HG03469 (cell line): ENCODE measurements around the gene ELL2.

Experiments used
- ATAC-seq: cut with Tn5 transposase; IDR thresholded peaks from one replicate; pipeline ENCODE4 v1.9.1; 2021; ENCODE audit warnings: mild to moderate bottlenecking, moderate library complexity, moderate number of reproducible peaks; ENCODE audit not compliant: unreplicated experiment

The ELL2 gene

GRCh38 chr5:95956900-95957293 lies 4.8 kb downstream of the ELL2 start:
- ATAC-seq: no peak

DNA sequence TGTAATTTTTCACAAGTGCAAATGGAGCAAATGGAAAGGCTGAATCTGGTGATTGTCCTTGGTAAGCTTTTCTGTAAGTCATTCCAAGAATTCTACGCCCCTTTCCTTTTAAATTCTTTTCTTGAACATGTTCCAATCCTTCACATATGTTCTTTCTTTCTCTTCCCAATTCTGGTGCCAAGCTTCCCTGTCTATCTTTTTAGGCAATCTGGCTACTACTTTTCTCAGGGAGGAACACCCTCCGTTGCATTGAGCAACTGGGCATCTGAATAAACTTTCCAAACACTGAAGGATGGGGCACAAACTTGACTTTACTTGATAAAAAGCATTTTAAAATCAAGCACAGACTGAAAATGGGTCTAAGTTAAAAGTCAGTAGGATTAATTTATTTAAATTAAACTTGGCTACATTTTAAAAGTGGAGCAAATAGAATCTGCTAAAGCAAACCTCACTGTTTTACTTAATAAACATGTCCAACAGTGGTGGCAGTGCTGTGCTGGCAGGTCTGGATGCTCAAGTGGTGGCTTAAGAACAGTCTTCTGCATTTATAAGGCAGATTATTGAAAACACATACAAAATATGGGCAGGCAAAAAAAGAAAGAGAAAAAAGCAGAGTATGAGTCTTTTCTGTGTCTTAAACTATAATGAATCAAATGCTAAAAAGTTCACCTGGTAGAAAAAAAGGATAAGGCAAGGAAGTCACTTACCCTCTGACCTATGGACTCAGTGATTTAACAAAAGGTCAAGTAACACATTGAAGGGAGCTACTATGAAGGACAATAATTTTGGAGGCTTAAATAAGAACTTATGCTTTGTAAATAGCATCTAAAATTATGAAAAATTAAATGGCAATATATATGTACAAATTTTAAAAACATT lies 5.4 kb downstream of the ELL2 start:
- ATAC-seq: no peak

DNA sequence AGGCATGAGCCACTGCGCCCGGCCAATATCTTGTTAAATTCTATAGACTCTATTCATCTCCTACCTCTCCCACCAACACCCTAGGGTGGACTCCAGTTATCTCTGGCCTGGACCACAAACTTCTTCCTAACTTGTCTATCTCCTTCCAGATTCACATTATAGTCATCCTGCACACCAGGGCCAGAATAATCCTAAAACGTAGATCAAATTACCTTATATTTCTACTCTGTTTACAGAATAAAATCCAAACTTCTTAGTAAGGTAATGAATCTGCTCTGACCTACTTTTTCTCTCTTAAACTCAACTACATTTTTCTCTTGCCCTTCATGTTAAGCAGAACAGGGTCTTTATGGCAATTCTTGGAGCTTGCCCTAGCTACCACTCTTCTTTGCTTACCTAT lies 6.9 kb downstream of the ELL2 start:
- ATAC-seq: no peak

GRCh38 chr5:95953021-95953702 lies 8.5 kb downstream of the ELL2 start:
- no peak for ATAC-seq

GRCh38 chr5:95951916-95952315 lies 9.7 kb downstream of the ELL2 start:
- no peak for ATAC-seq

DNA sequence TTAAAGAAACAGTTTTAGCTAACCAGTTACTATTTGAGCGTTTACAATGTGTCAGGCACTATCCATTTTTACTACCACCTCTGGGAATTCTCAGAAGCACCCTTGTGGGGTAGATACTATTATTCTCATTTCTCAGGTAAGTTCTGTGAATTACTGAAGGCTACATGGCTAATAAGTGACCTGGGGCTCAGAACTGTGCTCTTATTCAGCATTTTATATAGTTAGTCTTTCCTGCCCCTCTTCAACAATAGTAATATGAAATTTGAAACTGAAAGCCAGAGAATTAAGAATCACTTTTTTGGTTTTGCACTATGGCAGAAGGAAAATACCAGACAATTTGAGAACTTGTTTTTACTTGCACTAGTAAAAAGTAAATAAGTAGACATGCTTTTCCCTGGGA lies 11.8 kb downstream of the ELL2 start:
- ATAC-seq: no peak

GRCh38 chr5:95948631-95949030 lies 13.0 kb downstream of the ELL2 start:
- no peak for ATAC-seq

- ATAC-seq: no peak
These were observed 15.2 kb downstream of the ELL2 start for GRCh38 chr5:95946451-95946850.

- no peak for ATAC-seq
These were observed 18.7 kb downstream of the ELL2 start for GRCh38 chr5:95942968-95943367.

DNA sequence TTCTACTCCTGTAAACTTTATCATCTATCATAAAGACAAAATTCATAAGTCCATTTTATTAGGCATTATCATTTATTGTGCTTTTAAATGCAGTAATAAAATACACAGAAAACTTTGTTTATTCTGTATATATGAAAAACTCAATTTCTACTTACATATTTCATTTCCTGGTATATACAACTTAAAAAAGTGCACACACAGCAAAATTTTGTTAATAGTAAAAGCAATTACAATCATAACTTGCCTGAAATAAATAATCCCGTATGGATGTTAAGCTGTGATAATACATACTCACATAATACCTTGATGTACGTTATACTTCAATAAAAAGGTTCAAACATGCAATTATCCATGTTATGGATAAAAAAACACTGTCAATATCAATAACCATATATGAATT lies 19.2 kb downstream of the ELL2 start:
- no peak for ATAC-seq

DNA sequence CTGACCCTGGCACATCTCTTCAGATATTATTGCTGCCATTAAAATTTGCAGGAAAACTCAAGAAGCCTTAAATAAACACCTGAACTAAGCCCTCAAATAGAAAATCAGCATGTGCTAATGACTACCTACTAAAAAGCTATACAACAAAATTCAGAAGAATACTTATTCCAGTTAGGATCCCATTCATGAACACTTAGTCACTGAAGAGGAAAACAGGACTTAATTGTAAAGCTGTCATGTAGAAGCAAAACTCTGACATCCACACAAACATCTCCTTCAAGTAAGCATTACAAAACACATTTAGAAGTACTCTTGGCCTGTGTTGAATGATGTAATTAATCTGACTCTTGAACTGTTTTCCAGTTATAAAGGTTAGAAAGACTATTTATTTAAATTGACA lies 19.9 kb downstream of the ELL2 start:
- no peak for ATAC-seq

DNA sequence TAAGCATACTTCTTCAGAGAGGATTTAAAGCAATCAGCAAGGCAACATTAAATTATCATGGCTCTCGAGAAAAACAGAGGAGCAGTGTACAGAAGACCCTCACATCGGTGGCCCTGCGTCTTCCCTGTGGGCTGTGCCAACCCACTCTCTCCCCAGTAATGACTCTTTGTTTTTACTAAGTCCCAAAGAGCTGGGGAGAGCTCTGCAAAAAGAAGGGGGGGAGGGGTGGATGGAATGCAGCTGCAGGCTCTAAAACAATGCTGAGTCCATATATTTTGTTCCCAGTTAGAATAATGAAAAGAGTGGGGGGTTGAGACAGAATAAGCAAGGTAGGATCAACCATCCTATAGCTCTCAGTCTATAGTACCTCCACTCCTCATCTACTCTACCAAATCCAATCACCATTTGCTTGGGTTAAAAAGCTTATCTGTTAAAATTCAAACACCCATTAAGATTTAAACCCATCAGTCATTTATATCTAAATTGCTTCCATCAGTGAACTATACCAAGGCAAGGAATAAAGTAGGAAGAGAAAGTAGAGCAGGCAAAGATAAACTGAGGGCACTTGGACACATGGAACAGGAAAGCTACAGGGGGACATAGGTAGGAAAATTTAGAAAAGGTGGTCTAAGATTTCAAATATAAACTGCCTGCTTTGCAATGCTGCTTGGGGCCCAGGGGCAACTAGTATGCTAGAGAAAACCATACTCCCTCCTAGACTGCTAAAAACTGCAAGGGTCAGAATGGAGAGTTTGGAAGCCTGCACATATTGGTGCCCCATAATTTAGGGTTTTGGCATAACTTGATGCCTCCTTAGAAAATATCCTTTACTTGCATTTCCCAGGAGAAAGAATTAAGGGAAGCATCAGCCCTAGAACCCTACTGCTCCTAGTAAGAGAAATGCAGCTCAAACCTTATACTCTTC lies 20.6 kb downstream of the ELL2 start:
- no peak for ATAC-seq

DNA sequence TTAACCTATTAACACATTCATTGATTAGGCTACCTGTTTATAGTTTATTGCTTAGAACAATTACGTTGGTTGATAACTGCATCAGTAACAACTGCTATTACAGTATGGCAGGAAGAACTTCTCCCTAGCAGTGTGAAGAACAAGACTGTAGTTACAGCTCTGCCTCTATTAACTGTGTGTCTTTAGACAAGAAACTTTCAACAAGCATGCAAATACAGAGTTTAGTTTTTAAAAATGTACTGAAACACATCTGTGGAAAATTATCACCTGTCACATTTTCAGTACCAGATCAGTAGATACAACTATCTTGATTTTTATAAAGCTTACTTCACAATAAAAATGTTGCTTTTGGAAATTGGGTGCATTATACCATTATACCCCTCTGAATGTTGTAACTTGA lies 22.2 kb downstream of the ELL2 start:
- no peak for ATAC-seq

DNA sequence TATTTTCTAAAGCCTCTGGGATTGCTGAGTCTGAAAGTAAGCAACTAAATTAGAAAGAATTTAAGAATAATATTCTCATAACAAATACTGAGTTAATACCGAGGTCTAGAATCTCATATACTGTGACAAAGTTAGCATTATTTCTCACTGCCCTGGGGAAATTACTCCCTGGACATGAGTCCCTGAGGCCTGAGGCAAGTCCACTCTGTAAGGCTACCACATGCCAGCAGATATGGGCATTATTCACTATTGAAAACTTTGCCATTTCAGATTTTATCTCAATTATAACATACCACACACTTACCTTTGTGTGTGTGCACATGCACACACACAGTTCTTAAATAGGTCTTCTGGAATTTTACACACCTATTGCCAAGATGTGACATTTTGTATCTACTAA lies 22.9 kb downstream of the ELL2 start:
- ATAC-seq: no peak

GRCh38 chr5:95938347-95938746 lies 23.3 kb downstream of the ELL2 start:
- ATAC-seq: no peak

DNA sequence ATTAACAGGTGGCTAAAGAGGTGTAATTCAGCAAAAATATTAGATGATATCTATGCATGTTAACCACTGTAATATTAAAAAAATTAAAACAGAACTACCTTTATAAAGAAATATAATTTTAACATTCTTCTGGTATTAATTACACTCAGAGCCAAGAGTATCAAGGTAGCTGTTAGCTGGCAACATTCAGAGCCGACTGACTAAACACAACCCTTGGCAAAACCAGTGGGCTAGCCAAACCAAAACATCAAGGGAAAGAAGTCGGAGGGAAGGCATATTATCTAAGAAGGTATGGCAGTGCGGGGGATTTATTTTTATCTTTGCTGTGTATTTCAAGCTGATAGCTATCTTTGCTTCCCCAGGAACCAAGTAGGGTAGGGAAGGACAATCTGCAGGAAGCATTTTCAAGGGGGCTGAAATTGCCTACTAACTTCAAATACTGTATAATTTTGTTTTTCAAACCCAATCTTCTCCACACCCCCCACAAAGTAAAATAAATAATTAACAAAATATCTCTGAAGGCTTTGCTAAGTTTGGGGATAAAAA lies 24.0 kb downstream of the ELL2 start:
- ATAC-seq: no peak

DNA sequence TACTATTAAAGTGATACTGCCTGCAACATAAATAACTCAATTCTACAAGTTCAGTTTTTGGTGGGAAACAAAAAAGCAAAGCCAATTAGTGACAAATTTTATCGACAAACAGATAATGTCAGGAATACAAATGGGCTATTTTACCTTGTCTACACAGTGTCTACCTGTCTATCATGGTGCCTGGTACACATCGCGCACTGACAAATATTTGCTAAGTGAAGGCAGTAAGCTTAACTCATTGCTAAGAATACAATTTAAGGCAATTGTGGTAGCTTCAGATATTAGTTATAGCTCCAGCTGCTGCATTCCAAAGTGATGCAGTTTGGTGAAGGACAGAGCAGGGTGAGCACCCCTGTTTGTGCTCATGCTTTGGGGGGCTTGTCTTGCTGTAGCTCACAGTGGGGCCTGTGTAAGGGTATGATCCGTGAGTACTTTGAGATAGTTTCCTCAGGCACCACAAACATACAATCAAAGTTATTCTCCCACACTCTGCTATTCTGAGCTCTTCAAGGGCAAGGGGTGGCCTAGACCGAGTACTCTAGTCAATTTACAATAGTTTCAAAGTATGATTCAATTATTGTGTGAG lies 24.7 kb downstream of the ELL2 start:
- no peak for ATAC-seq

DNA sequence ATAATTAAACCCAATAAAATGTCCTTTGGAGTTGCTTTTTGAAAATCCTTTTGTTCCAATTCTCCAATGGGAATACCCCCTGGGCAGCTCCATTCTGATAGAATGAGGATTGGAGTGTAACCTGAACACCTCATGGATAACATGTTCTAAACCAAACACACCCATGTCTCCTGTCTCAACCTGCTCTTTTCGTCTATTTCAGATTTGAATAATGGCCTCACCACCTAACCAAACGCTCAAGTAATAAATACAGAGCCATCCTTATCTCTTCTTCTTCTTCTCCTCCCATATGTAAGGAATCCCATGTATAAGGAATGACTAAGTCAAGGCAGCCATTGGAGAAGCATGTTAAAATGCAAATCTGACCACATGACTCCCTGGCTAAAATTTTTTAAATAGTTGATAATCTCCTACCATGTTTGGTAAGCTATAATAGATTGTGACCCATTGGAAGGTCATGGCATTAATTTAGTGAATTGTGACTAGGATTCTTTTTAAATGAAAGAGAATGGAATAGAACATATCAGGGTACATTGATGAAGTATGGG lies 26.0 kb downstream of the ELL2 start:
- no peak for ATAC-seq

- ATAC-seq: no peak
These were observed 27.3 kb downstream of the ELL2 start for GRCh38 chr5:95934207-95934804.

DNA sequence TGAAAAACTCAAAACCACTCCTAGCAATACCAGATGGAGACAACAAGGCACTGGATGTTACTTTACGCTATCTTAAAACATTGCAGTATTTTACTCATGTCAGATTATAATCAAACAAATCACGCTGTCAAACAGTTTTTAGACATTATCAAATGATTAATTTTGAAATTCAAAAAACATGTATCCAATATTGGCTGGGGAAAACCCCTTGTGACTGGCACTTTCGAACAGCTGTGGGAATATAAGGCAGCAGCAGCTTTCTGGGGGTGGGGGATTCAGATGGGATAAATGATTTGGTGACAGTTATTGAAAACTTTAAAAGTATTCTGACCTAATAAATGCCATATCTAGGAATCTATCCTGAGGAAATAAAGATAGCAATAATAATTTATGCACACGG lies 28.7 kb downstream of the ELL2 start:
- ATAC-seq: no peak
